AG04449 (cell line): ENCODE measurements around the gene TGFB1.

Experiments
- CTCF ChIA-PET: fragments of 350-600 bp; formaldehyde crosslinking; extraction: SDS; loops from one replicate; lab custom pipeline; 2021; ENCODE audit warnings: antibody characterized with exemption; lab: Yijun Ruan, JAX
- POLR2A ChIA-PET: fragments of 400-600, 350-600 bp; formaldehyde crosslinking; extraction: SDS; loops from one replicate; lab custom pipeline; 2020; ENCODE audit warnings: antibody characterized with exemption, inconsistent platforms; lab: Yijun Ruan, JAX
- DNase-seq: peaks from one replicate; pipeline ENCODE4 v3.0.0-alpha.2; 2010; ENCODE audit warnings: low read depth, low spot score
- H3K4me3 ChIP-seq: 2 replicates; pipeline ENCODE4 v1.5.1; 2011; ENCODE audit warnings: low read depth, mild to moderate bottlenecking, control low read depth, low read length
- CTCF ChIP-seq: IDR thresholded peaks from one replicate; pipeline ENCODE4 v1.5.1; 2011; ENCODE audit warnings: mild to moderate bottlenecking, moderate library complexity, low read length, control low read depth, inconsistent platforms; ENCODE audit not compliant: insufficient read depth; ENCODE audit errors: missing control alignments

The TGFB1 gene

GRCh38 chr19:41325947-41326706 is 27.6 kb downstream of the TGFB1 start:
- DNase-seq: peak; percentile 79
- ChIA-PET CTCF (interaction anchor here (0.7 to 7.9 kb wide), 4 partner anchors 11 to 29 kb away, joined by 3 to 53 read pairs (median 4); no protein-coding TSS in a partner anchor), POLR2A (interaction anchor here (0.5 to 1.2 kb wide), 2 partner anchors 10 to 27 kb away, joined by 3 to 5 read pairs; partner anchors contain the start of gene TGFB1)
- H3K4me3 ChIP-seq: peak overlapping the region; percentile 30
- no peak for TF ChIP-seq CTCF

- ChIA-PET POLR2A (interaction anchor here (0.7 kb wide), 2 partner anchors 23 to 535 kb away, joined by 3 to 4 read pairs; partner anchors contain the start of gene RPS19), CTCF (interaction anchor here (1.2 to 7.9 kb wide), 3 partner anchors 18 to 30 kb away, joined by 3 to 53 read pairs (median 4); no protein-coding TSS in a partner anchor)
- no peak for DNase-seq
- peak overlapping the region; percentile 12 for H3K4me3 ChIP-seq
- TF ChIP-seq CTCF: no peak
Measured at GRCh38 chr19:41325640-41325946, 28.1 kb downstream of the TGFB1 start.

DNA sequence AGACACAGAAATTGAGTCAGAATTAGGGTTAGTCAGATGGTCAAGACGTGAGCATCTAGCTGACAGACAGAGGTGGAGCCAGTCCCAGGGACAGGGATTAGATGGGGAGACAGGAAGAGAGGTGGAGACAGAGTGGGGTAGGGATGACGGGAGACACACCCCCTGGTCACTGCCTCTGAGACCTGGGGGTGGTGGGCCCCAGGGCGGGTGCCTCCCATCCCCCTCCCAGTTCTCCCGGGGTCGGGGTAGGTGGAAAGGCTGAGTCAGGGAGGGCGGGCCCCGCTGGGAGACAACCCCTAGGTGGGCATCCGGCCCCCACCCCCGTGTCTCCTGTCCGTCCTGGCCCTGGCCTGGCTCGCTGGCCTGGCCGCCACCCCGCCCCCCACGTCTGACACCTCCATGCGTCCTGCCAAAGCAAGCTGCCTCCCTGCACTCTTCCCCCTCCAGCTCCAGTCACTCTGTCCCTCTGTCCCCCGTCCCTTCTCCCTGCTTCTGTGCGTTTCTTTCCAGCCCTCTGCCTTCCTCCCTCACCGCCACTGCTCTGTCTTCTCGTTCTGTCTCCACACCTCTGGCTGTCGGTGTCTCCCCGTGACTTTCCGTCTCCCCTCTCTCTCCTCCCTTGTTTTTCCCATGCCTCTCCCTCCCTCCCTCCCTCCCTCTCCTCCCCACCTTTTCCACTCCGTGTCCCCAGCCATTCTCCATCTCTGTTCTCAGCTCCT is 28.6 kb downstream of the TGFB1 start:
- H3K4me3 ChIP-seq: peak overlapping the region; percentile 38
- ChIA-PET POLR2A (interaction anchor here (0.7 to 3.3 kb wide), 4 partner anchors 24 to 535 kb away, joined by 3 to 8 read pairs (median 6); partner anchors contain the start of genes DMAC2, RPS19 and TGFB1), CTCF (interaction anchor here (1.2 to 7.9 kb wide), 3 partner anchors 17 to 30 kb away, joined by 3 to 53 read pairs (median 4); no protein-coding TSS in a partner anchor)
- TF ChIP-seq CTCF: no peak
- no peak for DNase-seq

DNA sequence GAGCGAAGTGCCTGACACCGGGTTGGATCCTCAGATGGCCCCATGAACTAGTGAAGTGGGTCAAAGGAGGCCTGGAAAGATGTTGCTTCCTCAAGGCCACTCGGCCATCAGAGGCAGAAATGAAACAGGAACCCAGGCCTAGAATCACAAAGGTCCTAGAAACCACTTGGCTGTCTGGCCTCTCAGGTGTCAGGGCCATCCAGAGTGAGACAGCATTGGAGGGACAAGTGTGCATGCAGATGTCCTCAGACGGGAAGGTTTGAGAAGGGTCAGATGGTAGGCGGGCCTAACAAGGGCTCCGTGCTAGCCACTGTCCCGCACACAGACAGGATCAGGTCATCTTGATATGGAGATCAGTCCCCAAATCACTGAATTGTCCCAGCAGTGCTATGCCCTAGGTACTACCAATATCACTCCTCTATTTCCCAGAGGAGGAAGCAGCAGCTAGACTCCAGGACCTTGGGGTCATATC is 29.5 kb downstream of the TGFB1 start:
- POLR2A ChIA-PET: interaction anchor here (1.9 to 3.3 kb wide), 2 partner anchors 29 to 115 kb away, joined by 8 read pairs; partner anchors contain the start of genes DMAC2 and TGFB1

GRCh38 chr19:41323430-41324125 is 30.1 kb downstream of the TGFB1 start:
- ChIA-PET POLR2A (interaction anchor here (1.3 to 3.3 kb wide), 3 partner anchors 29 to 116 kb away, joined by 5 to 8 read pairs (median 8); partner anchors contain the start of genes DMAC2 and TGFB1), CTCF (interaction anchor here (0.6 to 7.9 kb wide), 7 partner anchors 12 to 460 kb away, joined by 3 to 53 read pairs (median 7); no protein-coding TSS in a partner anchor)
- TF ChIP-seq CTCF: no peak
- H3K4me3 ChIP-seq: peak overlapping the region; percentile 6; the same call in 1 of the 2 replicates
- peak; percentile 86 for DNase-seq

More for the DNA sequence above, 29.5 kb downstream of the TGFB1 start:
- no peak for TF ChIP-seq CTCF
- CTCF ChIA-PET: interaction anchor here (0.6 to 7.9 kb wide), 4 partner anchors 16 to 460 kb away, joined by 3 to 53 read pairs (median 5); no protein-coding TSS in a partner anchor
- no peak for DNase-seq
- no peak overlapping the region; the same call in 1 of the 2 replicates for H3K4me3 ChIP-seq
